HG02943 (cell line): ENCODE measurements around the gene ADK.

Experiments
- ATAC-seq: cut with Tn5 transposase; IDR thresholded peaks from one replicate; pipeline ENCODE4 v1.9.1; 2021; ENCODE audit warnings: mild to moderate bottlenecking, low read depth, moderate library complexity; ENCODE audit not compliant: unreplicated experiment

ADK gene

DNA sequence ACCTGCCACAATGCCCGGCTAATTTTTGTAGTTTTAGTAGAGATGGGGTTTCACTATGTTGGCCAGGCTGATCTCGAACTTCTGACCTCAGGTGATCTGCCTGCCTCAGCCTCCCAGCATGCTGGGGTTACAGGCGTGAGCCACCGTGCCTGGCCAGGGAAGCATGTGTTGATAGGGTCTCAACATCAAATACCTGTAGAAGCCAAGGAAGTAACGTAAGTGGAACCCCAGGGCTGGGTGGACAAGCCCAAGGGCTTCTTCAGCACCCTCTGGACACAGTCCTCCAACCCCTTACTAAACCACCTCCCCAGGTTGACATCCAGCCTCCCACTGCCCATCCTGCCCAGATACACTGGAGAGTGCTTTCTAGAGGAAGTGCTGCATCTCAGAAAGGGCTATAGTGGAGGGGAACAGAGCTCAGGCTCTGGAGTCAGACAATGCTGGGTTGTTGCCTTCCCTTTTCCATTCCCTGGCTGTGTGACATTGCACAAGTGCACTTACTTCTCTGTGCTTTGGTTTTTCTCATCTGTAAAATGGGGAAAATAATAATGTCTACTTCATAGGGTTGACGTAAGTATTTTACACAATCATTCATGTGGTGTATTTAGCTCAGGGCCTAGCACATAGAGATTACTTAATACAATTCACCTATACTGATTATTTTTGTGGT, 601.5 kb downstream of the ADK start:
- no peak for ATAC-seq

DNA sequence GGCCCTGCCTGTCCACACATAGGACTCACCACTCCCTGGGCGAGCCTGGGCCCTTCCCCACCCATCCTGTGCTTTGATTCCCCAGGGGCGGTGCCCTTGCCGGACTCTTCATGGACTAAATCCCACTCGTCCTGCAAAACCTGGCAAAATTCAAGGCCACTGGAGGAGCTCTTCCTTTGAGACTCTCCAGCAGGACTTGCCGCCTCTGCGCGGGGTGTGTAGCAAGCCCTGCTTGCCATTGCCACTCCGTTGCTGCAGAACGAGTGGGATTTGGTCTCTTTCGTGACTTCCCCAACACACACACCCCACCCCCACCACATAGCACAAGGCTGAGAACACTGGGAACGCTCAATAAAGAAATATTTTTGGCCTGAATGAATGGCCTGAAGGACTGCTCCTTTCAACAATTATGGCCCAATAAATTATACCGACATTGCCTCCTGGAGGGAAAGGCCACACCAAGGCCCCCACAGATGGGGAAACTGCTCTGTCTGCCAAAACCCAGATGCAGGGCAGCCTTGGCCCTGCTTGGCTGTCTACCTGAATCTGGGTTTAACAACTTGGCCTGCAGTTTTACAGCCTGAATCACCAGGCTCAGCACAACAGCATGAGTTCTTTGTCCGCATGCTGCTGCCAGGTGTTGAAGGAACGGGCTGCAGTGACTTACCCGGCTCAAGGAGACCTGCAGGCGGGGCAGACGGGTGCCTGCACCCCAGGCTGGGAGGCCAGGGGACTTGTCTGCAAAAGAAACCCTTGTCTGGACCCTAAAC, 602.6 kb downstream of the ADK start:
- ATAC-seq: no peak

DNA sequence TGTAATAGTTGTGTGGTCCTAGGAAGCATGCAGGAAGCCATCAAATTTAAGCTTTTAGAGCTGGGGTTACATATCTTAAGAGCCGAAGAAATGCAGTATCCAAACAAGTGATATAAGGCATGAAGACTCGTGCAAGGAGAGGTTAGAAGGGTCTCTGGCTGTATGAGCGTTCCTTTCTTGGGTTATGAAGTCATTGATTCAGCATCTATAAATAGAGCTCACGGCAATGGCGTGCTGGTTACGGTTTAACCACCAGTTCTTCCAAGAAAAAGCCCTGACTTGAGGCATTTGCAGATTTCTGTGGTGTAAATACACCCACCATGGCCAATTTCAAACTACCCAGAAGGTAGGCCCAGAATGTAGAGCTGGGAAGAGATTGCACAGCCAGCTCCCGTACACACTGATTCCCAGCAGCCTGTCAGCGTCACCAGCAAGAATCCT, 603.4 kb downstream of the ADK start:
- ATAC-seq: no peak

DNA sequence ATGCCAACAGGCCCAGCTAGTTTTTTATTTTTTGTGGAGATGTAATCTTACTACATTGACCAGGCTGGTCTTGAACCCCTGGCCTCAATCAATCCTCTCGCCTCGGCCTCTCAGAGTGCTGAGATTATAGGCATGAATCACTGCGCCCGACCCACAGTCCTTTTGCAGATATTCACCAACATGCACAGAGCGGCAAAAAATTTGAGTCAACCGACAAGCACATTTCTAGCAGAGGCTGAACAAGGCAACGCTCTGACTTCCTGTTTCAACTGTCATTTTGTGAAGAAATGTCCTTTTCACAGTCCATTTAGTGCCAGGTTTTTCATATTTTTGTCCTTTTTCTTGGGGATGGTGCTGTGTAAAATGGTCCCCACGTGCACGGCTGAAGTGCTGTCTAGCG, 604.3 kb downstream of the ADK start:
- ATAC-seq: no peak
